Mammary epithelial cell (primary cell): ENCODE measurements around the gene AMPD3.

Source experiments
- EZH2 ChIP-seq: IDR thresholded peaks from 2 replicates; pipeline ENCODE4 v1.6.1; 2012; ENCODE audit warnings: low read length, inconsistent platforms, borderline replicate concordance
- TF ChIP-seq, protein P1 (sequence below), 2 donors: IDR thresholded peaks in 1 of 2; conservative IDR thresholded peaks in 1 of 2; 2 replicates each; pipeline ENCODE4 v1.5.1; 2011 to 2012; ENCODE audit warnings: inconsistent platforms in 2 of 2, low read length in 2 of 2, mild to moderate bottlenecking in 2 of 2, control low read depth in 1 of 2, low read depth in 1 of 2; ENCODE audit not compliant: insufficient read depth in 1 of 2; ENCODE audit errors: extremely low read depth in 1 of 2

DNA sequence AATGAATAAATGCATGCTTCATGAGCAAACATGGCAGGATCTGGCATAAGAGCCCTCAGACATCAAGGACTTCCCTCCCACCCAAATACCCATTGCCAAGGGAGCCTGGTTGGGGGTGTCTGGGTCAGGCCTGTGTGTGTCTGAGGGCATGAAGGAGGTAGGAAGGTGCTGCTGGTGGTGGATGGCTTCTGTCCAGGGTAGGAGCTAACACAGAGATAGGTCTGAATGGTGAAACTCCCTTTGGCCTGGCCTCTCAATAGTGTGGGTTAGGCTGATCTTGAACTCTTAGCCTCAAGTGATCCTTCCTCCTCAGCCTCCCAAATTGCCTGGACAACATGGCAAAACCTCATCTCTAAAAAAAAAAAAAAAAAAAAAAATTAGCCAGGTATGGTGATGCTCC lies 2.8 kb downstream of the AMPD3 start:
- TF ChIP-seq, protein P1, sequence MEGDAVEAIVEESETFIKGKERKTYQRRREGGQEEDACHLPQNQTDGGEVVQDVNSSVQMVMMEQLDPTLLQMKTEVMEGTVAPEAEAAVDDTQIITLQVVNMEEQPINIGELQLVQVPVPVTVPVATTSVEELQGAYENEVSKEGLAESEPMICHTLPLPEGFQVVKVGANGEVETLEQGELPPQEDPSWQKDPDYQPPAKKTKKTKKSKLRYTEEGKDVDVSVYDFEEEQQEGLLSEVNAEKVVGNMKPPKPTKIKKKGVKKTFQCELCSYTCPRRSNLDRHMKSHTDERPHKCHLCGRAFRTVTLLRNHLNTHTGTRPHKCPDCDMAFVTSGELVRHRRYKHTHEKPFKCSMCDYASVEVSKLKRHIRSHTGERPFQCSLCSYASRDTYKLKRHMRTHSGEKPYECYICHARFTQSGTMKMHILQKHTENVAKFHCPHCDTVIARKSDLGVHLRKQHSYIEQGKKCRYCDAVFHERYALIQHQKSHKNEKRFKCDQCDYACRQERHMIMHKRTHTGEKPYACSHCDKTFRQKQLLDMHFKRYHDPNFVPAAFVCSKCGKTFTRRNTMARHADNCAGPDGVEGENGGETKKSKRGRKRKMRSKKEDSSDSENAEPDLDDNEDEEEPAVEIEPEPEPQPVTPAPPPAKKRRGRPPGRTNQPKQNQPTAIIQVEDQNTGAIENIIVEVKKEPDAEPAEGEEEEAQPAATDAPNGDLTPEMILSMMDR (conservative IDR thresholded peaks at IDR 0.05 in 1 of 2, IDR thresholded peaks at IDR 0.05 in 1 of 2; ENCODE audit: extremely low read depth in 1 of 2, insufficient read depth in 1 of 2, low read depth in 1 of 2, low read length in 2 of 2): no peak
- TF ChIP-seq EZH2: no peak
